Stomach smooth muscle (tissue), 2 donors: ENCODE measurements around the gene MTMR2.
"Not testable (repeated sequence)": the region's sequence is repeated elsewhere in the genome, so short reads cannot be mapped to it uniquely, and the experiment has no call there.

Experiments
- H3K27ac ChIP-seq: one replicate; pipeline ENCODE4 v1.7.0; 2013; ENCODE audit warnings: mild to moderate bottlenecking, low read length, inconsistent platforms
- H3K27me3 ChIP-seq, 2 donors: one replicate each; pipeline ENCODE4 v1.7.0; 2013; ENCODE audit warnings: low read length in 2 of 2; ENCODE audit not compliant: insufficient read depth in 2 of 2, control insufficient read depth in 1 of 2
- H3K36me3 ChIP-seq, 2 donors: one replicate each; pipeline ENCODE4 v1.7.0; 2013; ENCODE audit warnings: low read length in 2 of 2; ENCODE audit not compliant: control insufficient read depth in 2 of 2, insufficient read depth in 2 of 2
- H3K4me1 ChIP-seq: one replicate; pipeline ENCODE4 v1.7.0; 2013; ENCODE audit warnings: low read length; ENCODE audit not compliant: control insufficient read depth, insufficient read depth
- H3K4me3 ChIP-seq, 2 donors: one replicate each; pipeline ENCODE4 v1.7.0; 2013; ENCODE audit warnings: low read length in 2 of 2
- H3K9ac ChIP-seq, 2 donors: one replicate each; pipeline ENCODE4 v1.7.0; 2013; ENCODE audit warnings: low read length in 2 of 2, mild to moderate bottlenecking in 1 of 2
- H3K9me3 ChIP-seq, 2 donors: one replicate each; pipeline ENCODE4 v1.7.0; 2013; ENCODE audit warnings: low read length in 2 of 2; ENCODE audit not compliant: control insufficient read depth in 2 of 2
- donor health status: healthy.
- donor health status: Pancreatic carcinoma.

MTMR2 gene

DNA sequence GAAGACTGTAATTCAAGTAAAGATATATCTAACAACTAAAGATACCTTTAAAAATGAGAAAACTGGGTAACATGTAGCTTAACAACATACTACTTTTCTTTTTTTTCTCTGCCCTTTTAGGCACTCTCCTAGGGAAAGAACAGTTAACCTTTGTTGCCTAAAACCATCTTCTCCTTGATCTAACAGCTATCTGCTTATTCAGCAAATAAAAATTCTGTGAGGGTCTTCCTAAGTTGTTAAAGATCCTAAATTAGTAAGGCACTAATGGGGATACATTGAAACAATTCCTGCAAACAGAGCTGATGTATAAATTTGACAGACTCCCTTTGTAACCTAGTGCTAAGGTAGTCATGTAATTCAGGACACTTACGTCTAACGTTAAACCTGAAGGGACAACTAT lies 39.1 kb downstream of the MTMR2 start:
- Histone ChIP-seq H3K9ac (no peak overlapping the region), H3K36me3 (peaks cover 0 to 6% of the 10 kb centered on the region in 2 donors)

DNA sequence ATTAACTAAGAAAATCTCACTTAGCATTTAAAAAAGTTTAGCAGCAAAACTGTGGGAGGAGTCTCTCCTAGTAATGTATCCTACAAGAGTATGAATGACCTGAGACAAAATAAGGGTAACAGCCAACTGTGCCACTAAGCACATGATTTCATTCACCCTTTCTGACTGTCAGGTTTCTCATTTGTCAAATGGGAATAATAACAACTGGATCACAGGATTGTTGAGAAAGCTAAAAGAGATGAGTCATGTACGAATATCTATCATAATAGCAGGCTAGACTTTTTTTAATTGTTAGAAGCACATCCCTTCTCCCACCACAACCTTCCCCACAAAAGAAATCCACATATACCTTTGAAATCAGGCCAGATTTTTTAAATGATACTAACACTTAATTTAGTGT lies 39.5 kb downstream of the MTMR2 start:
- no peak overlapping the region for H3K4me3 ChIP-seq
- H3K9me3 ChIP-seq: no peaks in the 10 kb centered on the region
- H3K4me1 ChIP-seq: no peaks in the 10 kb centered on the region
- H3K27ac ChIP-seq: no peak overlapping the region
- H3K9ac ChIP-seq: no peak overlapping the region
- no peaks in the 10 kb centered on the region for H3K27me3 ChIP-seq
- H3K36me3 ChIP-seq: peaks cover 0 to 8% of the 10 kb centered on the region in 2 donors

More for the DNA sequence above, 39.1 kb downstream of the MTMR2 start:
- H3K4me1 ChIP-seq: no peaks in the 10 kb centered on the region
- no peak overlapping the region for H3K4me3 ChIP-seq
- H3K27ac ChIP-seq: no peak overlapping the region
- H3K9me3 ChIP-seq: no peaks in the 10 kb centered on the region
- no peaks in the 10 kb centered on the region for H3K27me3 ChIP-seq

DNA sequence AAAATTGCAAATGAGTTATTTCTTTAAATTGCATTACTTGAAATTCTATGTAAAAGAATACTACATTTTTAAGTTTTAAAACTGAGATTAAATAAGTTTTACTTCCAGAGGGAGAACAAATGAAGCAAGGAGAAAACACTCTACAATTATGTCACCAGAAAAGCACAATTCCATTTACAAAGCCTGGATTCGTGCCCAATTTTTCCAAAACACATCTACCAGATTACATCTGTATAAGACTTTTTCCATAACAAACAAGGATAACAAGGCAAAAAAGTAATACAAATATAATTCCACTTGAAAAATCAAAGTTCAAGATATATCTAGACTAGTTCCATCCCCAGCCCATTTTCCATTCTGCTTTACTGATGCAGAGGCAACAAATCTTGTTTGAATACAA lies 40.5 kb downstream of the MTMR2 start:
- H3K27me3 ChIP-seq: no peaks in the 10 kb centered on the region
- no peak overlapping the region for H3K9ac ChIP-seq
- H3K27ac ChIP-seq: no peak overlapping the region
- H3K4me1 ChIP-seq: no peaks in the 10 kb centered on the region
- H3K9me3 ChIP-seq: no peaks in the 10 kb centered on the region
- peaks cover 0 to 10% of the 10 kb centered on the region in 2 donors for H3K36me3 ChIP-seq
- no peak overlapping the region for H3K4me3 ChIP-seq

DNA sequence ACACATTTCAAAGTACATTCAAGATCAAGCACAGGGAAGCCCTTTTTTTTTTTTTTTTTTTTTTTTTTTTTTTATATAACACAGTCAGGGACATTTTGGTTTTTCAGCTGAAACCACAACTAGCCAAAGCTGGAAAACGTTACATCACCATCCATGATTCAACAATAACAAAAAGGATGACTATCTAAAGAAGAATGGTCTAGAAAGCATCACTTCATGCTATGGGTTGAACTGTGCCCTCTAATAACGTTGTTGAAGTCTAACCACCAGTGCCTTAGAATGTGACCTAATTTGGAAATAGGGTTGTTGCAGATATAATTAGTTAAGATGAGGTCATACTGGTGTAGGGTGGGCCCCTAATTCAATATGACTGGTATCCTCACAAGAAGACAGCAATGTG lies 46.6 kb downstream of the MTMR2 start:
- no peak overlapping the region for H3K27ac ChIP-seq
- no peaks in the 10 kb centered on the region for H3K4me1 ChIP-seq
- no peaks in the 10 kb centered on the region for H3K27me3 ChIP-seq

DNA sequence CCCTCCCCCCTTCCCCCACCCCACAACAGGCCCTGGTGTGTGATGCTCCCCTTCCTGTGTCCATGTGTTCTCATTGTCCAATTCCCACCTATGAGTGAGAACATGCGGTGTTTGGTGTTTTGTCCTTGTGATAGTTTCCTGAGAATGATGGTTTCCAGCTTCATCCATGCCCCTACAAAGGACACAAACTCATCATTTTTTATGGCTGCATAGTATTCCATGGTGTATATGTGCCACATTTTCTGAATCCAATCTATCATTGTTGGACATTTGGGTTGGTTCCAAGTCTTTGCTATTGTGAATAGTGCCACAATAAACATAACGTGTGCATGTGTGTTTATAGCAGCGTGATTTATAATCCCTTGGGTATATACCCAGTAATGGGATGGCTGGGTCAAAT lies 53.0 kb downstream of the MTMR2 start:
- not testable (repeated sequence) for H3K36me3 ChIP-seq, H3K27me3 ChIP-seq, H3K9me3 ChIP-seq, H3K27ac ChIP-seq, H3K9ac ChIP-seq, H3K4me3 ChIP-seq, H3K4me1 ChIP-seq

More for the DNA sequence above, 46.6 kb downstream of the MTMR2 start:
- Histone ChIP-seq H3K9me3 (no peaks in the 10 kb centered on the region), H3K4me3 (no peak overlapping the region), H3K36me3 (peaks cover 0 to 4% of the 10 kb centered on the region in 2 donors), H3K9ac (no peak overlapping the region)

DNA sequence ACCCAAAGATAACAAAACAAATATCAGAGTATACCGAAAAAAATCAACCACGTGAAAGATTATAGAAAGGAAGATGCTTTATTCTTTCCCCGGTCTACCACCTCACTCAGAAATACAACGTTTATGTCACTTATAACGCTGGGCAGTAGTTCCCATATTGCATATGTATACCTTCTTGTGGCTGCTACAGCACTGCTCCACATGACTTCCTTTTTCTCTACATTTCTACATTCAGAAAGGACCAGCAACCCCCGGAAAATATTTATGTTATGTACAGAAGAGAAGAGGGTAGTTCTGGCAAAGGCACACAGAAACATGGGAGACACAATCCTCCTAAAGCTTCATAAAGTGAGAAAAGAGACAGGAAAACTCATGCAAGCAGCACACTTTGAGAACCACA lies 56.8 kb downstream of the MTMR2 start:
- H3K27me3 ChIP-seq: no peaks in the 10 kb centered on the region
- no peak overlapping the region for H3K4me3 ChIP-seq
- H3K9me3 ChIP-seq: no peaks in the 10 kb centered on the region
- no peak overlapping the region for H3K9ac ChIP-seq
- no peak overlapping the region for H3K27ac ChIP-seq
- H3K4me1 ChIP-seq: no peaks in the 10 kb centered on the region
- H3K36me3 ChIP-seq: peaks cover 0 to 9% of the 10 kb centered on the region in 2 donors

DNA sequence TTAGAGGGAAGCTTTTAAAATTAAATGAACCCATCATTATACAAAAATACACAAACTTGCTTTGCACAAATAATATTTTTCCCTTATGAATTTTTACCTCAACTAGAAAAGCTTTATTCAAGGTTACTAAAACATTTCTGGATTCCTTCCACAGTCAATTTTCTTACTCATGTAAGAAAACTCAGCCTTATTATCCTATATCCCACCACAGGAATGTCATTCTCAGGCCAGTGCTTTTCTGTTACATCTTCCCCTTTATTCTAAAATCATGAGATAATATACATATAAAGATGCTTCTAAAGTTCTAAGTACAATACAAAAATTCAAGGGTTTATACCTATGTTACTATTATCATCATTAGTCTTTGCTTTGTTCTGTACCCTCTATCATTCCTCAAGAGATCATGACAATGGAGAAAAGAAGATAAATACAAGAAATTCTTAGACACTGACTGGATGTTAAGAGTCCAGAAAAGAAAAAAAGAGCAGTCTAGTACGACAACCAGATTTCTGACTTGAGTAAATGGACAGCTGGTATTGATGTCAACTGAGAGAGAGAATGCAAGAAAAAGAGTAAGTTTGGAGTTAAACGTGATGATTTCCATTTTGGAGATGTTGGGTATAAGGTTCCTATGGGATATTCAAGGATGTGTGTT lies 60.3 kb downstream of the MTMR2 start:
- Histone ChIP-seq H3K9me3 (no peaks in the 10 kb centered on the region), H3K4me1 (no peaks in the 10 kb centered on the region), H3K9ac (no peak overlapping the region), H3K4me3 (no peak overlapping the region), H3K36me3 (peaks cover 0 to 9% of the 10 kb centered on the region in 2 donors), H3K27ac (no peak overlapping the region), H3K27me3 (no peaks in the 10 kb centered on the region)

DNA sequence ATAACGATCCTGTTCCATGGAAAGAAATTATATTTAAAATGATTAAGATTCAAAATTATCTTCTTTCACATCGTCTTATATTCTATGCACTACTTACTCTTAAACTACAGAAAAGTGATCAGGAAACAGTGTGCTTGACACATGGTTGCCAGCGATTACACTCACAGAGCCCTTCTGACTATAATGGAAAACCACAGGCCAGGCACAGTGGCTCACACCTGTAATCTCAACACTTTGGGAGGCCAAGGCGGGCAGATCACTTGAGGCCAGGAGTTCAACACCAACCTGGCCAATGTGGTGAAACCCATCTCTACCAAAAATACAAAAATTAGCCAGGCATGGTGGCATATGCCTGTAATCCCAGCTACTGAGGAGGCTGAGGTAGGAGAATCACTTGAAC lies 63.9 kb downstream of the MTMR2 start:
- not testable (repeated sequence) for H3K4me1 ChIP-seq, H3K27ac ChIP-seq, H3K27me3 ChIP-seq, H3K9ac ChIP-seq, H3K9me3 ChIP-seq, H3K4me3 ChIP-seq
- H3K36me3 ChIP-seq: peaks cover 0 to 15% of the 10 kb centered on the region in 2 donors

DNA sequence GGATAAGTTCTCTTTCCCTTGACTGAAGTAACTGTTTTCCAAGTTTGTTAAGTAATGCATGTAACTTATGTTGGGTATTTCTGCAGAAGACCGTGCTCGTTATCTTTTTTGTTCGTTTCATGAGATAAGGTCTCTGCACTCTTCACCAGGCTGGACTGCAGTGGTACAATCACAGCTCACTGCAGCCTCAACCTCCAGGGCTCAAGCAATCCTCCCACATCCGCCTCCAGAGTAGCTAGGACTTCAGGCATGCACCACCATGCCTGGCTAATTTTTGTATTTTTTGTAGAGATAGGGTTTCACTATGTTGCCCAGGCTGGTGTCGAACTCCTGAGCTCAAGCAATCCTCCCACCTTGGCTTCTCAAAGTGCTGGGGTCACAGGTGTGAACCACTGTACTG lies 69.5 kb downstream of the MTMR2 start:
- not testable (repeated sequence) for H3K4me3 ChIP-seq, H3K27ac ChIP-seq, H3K4me1 ChIP-seq, H3K36me3 ChIP-seq, H3K9ac ChIP-seq, H3K9me3 ChIP-seq, H3K27me3 ChIP-seq

DNA sequence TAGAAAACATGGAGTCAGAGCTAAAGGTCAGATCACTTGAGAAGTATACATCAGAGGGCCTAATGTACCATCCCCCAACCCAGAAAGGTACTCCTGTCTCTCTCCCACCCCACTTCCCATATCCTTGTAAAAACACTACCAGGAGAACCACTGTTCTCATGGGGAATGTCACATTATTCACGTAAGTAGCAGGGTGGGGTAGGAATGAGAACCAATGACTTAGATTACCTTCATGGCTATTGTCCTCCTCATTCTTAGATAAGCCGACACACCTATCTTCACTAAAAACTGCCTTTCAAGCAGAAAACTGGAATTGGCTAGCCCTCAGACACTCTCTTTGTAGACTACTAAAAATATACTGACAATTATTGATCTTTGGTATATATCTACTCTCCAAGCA lies 70.0 kb downstream of the MTMR2 start:
- H3K27me3 ChIP-seq: no peaks in the 10 kb centered on the region
- no peaks in the 10 kb centered on the region for H3K9me3 ChIP-seq
- H3K36me3 ChIP-seq: peaks cover 7 to 8% of the 10 kb centered on the region in 2 donors
- H3K4me3 ChIP-seq: no peak overlapping the region
- no peak overlapping the region for H3K27ac ChIP-seq
- H3K9ac ChIP-seq: no peak overlapping the region
- H3K4me1 ChIP-seq: no peaks in the 10 kb centered on the region

DNA sequence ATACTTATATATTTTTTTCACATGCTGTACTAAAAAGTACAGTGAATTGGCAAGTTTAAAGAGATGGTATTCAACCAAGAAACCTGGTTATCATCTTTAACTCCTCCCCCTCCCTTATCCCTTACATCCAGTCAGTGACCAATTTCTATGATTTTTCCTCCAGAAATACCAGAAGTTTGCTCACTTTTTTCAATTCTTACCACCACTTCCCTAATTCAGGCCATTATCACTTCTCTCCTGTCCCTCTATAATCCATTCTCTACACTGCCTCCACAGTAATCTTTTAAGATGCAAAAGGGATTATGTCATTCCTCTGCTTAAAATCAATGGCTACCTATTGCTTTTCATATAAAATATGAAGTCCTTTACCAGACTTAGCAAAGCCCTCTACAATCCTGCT lies 70.8 kb downstream of the MTMR2 start:
- H3K36me3 ChIP-seq: peaks cover 4 to 8% of the 10 kb centered on the region in 2 donors
- H3K9me3 ChIP-seq: no peaks in the 10 kb centered on the region

More for the DNA sequence above, 70.8 kb downstream of the MTMR2 start:
- Histone ChIP-seq H3K27me3 (no peaks in the 10 kb centered on the region), H3K4me3 (no peak overlapping the region), H3K27ac (no peak overlapping the region), H3K9ac (no peak overlapping the region), H3K4me1 (no peaks in the 10 kb centered on the region)
